GM12892 (cell line): ENCODE measurements around the gene PDSS2.

ENCODE experiments used
- POLR2A ChIP-seq: IDR thresholded peaks from 2 replicates; pipeline ENCODE4 v1.6.1; 2011; ENCODE audit warnings: low read depth, low read length, control low read depth
- POLR2AphosphoS5 ChIP-seq: IDR thresholded peaks from 2 replicates; pipeline ENCODE4 v1.6.1; 2011; ENCODE audit warnings: low read depth, low read length, control low read depth
- TAF1 ChIP-seq: IDR thresholded peaks from 2 replicates; pipeline ENCODE4 v1.6.1; 2011; ENCODE audit warnings: low read depth, mild to moderate bottlenecking, control low read depth, low read length, borderline replicate concordance

GRCh38 chr6:107337191-107337741 is 122.1 kb downstream of the PDSS2 start:
- TF ChIP-seq POLR2A = no peak
- no peak for TF ChIP-seq POLR2AphosphoS5
- no peak for TF ChIP-seq TAF1
